ENCODE results near the gene COA7. TPM values are rescaled to one million over a fixed set of nuclear protein-coding genes. Genes with fewer than 3 reads are reported as not detected.
"Not testable (repeated sequence)": the region's sequence is repeated elsewhere in the genome, so short reads cannot be mapped to it uniquely, and the experiment has no call there.

Gene COA7
- 37.6 and 39.9 TPM in 2 replicates for total RNA-seq

DNA sequence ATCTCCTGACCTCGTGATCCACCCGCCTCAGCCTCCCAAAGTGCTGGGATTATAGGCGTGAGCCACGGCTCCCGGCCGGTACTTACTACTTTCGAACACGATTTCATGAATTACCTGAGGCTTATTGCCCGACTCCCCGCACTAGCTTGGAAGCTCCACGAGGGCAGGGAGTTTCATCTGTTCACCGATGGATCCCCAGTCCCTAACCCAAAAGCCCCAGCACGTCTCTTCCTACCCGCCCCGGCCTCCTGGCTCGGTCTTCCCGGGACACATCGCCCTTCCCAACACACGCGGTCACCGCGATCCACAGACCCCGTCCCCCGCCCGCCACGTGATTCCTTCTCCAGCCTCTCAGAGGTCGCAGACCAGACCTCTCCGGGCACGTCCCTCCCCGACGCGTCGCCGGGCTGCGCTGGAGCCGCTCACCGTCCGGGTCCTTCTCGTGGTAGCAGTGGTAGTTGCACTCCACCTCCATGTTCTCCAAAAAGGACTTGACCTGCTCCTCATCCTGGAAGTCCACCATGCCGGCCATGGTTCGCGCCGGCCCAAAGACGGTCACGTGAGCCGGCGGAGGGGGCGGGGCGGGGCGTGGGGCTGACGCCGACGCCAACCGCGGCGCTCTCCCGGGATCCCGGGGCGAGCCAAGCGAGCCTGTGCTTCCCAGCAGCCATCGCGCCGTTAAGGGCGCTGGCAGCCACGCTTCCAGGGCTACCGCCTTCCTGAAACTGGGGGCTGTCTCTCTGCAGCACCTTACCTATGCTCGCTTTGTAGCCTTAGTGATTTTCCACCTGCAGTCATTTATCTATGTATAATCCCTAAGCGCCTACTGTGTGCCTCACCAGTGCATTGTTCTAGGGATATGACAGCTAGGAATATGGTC, at the start of gene COA7:
TSS of gene COA7 (minus strand) at position 553 of the 880 bp plus-strand sequence. CDS start at position 532, 21 bp downstream.
- peak within 1 kb of the TSS; percentile 95 for H3K4me3 Mint-ChIP-seq
- DNase-seq (ENCODE audit: low spot score): peak; percentile 62
- H3K36me3 Mint-ChIP-seq (ENCODE audit: low read depth): peaks cover 10% of the 10 kb centered on the region
- peaks cover 4% of the 10 kb centered on the region for H3K27me3 Mint-ChIP-seq (ENCODE audit: insufficient read depth)
- intact Hi-C loops (cut with micrococcal nuclease): loop anchor here (1.0 kb wide), 3 partner anchors 28 to 332 kb away; partner anchors contain the start of genes CC2D1B, ORC1, PRPF38A and ZYG11B
- H3K4me1 Mint-ChIP-seq (ENCODE audit: low read depth): peaks cover 41% of the 10 kb centered on the region
- H3K27ac Mint-ChIP-seq: peak within 1 kb of the TSS; percentile 89
- H3K9me3 Mint-ChIP-seq: no peaks in the 10 kb centered on the region

GRCh38 chr1:52747450-52747849, 49.3 kb upstream of the COA7 start:
- no peak overlapping the region for H3K27ac Mint-ChIP-seq
- no peak for DNase-seq (ENCODE audit: low spot score)
- intact Hi-C loops (cut with micrococcal nuclease): no loop called here
- no peaks in the 10 kb centered on the region for H3K9me3 Mint-ChIP-seq
- H3K27me3 Mint-ChIP-seq (ENCODE audit: insufficient read depth): peaks cover 2% of the 10 kb centered on the region
- H3K4me1 Mint-ChIP-seq (ENCODE audit: low read depth): no peaks in the 10 kb centered on the region
- no peak overlapping the region for H3K4me3 Mint-ChIP-seq
- H3K36me3 Mint-ChIP-seq (ENCODE audit: low read depth): no peaks in the 10 kb centered on the region

GRCh38 chr1:52746189-52746588, 48.0 kb upstream of the COA7 start:
- DNase-seq (ENCODE audit: low spot score): no peak
- no peak overlapping the region for H3K4me3 Mint-ChIP-seq
- intact Hi-C loops (cut with micrococcal nuclease): no loop called here
- H3K9me3 Mint-ChIP-seq: no peaks in the 10 kb centered on the region
- peaks cover 6% of the 10 kb centered on the region for H3K4me1 Mint-ChIP-seq (ENCODE audit: low read depth)
- no peak overlapping the region for H3K27ac Mint-ChIP-seq
- H3K27me3 Mint-ChIP-seq (ENCODE audit: insufficient read depth): peaks cover 2% of the 10 kb centered on the region
- no peaks in the 10 kb centered on the region for H3K36me3 Mint-ChIP-seq (ENCODE audit: low read depth)

DNA sequence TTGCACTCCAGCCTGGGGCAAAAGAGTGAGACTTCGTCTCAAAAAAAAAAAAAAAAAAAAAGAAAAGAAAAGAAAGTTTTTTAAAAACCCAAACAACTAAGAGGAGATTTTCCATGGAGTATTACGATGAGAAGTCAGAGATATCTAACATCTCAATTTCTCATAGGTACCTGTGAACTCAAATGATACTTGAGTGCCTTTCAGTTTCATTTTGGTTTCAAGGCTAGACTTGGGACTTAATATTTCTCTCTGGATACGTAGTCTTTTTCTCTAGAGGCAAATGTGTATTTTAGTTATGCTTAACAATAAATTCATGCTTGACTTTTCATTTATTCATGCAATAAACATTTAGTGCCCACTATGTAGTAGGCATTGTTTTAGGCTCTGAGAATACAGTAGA, 43.1 kb upstream of the COA7 start:
- Mint-ChIP-seq H3K4me3 (no peak overlapping the region), H3K27ac (no peak overlapping the region), H3K9me3 (no peaks in the 10 kb centered on the region), H3K36me3 (ENCODE audit: low read depth) (no peaks in the 10 kb centered on the region), H3K4me1 (ENCODE audit: low read depth) (peaks cover 6% of the 10 kb centered on the region), H3K27me3 (ENCODE audit: insufficient read depth) (no peaks in the 10 kb centered on the region)
- no peak for DNase-seq (ENCODE audit: low spot score)
- intact Hi-C loops (cut with micrococcal nuclease): no loop called here

DNA sequence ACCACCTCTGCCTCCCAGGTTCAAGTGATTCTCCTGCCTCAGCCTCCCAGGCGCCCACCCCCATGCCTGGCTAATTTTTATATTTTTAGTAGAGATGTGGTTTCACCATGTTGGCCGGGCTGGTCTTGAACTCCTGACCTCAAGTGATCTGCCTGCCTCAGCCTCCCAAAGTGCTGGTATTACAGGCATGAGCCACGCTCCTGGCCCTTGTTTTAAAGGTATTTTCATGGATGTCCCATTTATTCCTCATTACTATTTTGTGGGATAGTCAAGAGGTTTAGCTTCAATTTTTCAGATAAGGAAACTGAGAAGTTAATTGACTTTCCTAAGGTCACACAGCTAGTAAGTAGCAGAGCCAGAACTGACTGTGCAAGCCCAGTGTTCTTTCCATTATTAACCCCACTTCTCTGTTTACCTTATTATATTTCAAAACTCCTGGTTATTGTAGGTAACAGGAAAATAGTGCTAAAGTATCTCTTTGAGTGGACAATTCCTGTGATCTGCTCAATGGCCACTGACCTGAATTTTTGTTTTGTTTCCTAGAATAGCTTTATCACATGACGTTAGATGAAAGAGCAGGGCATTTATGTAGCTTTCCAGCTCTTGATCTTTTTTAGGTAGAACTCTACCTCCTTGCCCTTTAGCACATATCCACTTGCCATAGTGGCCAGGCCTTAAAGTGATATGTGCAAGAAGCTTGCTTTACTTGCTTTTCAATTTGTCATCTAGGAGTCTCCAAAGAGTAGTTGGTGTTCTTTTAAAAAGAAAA, 41.7 kb upstream of the COA7 start:
- H3K27me3 Mint-ChIP-seq (ENCODE audit: insufficient read depth): no peaks in the 10 kb centered on the region
- H3K9me3 Mint-ChIP-seq: no peaks in the 10 kb centered on the region
- H3K36me3 Mint-ChIP-seq (ENCODE audit: low read depth): no peaks in the 10 kb centered on the region
- intact Hi-C loops (cut with micrococcal nuclease): no loop called here
- H3K4me3 Mint-ChIP-seq: no peak overlapping the region
- no peak for DNase-seq (ENCODE audit: low spot score)
- no peak overlapping the region for H3K27ac Mint-ChIP-seq
- peaks cover 6% of the 10 kb centered on the region for H3K4me1 Mint-ChIP-seq (ENCODE audit: low read depth)

- intact Hi-C loops (cut with micrococcal nuclease): no loop called here
- Mint-ChIP-seq H3K4me1 (ENCODE audit: low read depth) (peaks cover 6% of the 10 kb centered on the region), H3K27me3 (ENCODE audit: insufficient read depth) (no peaks in the 10 kb centered on the region), H3K27ac (no peak overlapping the region), H3K9me3 (no peaks in the 10 kb centered on the region), H3K4me3 (no peak overlapping the region), H3K36me3 (ENCODE audit: low read depth) (no peaks in the 10 kb centered on the region)
- no peak for DNase-seq (ENCODE audit: low spot score)
These were observed 40.7 kb upstream of the COA7 start for GRCh38 chr1:52738893-52739292.

GRCh38 chr1:52738148-52738547, 40.0 kb upstream of the COA7 start:
- Mint-ChIP-seq H3K9me3 (no peaks in the 10 kb centered on the region), H3K27me3 (ENCODE audit: insufficient read depth) (no peaks in the 10 kb centered on the region), H3K36me3 (ENCODE audit: low read depth) (no peaks in the 10 kb centered on the region), H3K4me3 (no peak overlapping the region), H3K4me1 (ENCODE audit: low read depth) (peaks cover 6% of the 10 kb centered on the region), H3K27ac (no peak overlapping the region)
- intact Hi-C loops (cut with micrococcal nuclease): no loop called here
- DNase-seq (ENCODE audit: low spot score): no peak

- H3K4me1 Mint-ChIP-seq (ENCODE audit: low read depth); intact Hi-C loops (cut with micrococcal nuclease); H3K27ac Mint-ChIP-seq; DNase-seq (ENCODE audit: low spot score); H3K27me3 Mint-ChIP-seq (ENCODE audit: insufficient read depth); H3K9me3 Mint-ChIP-seq; H3K36me3 Mint-ChIP-seq (ENCODE audit: low read depth); H3K4me3 Mint-ChIP-seq: not testable (repeated sequence)
These were observed 37.2 kb upstream of the COA7 start for GRCh38 chr1:52735371-52735770.

DNA sequence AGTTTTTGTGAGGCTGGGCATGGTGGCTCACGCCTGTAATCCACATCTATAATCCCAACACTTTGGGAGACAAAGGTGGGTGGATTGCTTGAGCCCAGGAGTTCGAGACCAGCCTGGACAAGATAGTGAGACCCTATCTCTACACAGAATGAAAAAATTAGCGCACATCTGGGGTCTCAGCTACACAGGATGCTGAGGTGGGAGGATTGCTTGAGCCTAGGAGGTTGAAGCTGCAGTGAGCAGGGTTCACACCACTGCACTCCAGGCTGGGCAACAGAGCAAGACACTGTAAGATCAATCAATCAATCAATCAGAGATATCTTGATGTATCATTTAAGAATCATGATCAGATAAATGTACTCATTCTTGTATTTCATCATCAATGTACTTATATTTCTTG, 35.2 kb upstream of the COA7 start:
- no peaks in the 10 kb centered on the region for H3K36me3 Mint-ChIP-seq (ENCODE audit: low read depth)
- intact Hi-C loops (cut with micrococcal nuclease): no loop called here

DNA sequence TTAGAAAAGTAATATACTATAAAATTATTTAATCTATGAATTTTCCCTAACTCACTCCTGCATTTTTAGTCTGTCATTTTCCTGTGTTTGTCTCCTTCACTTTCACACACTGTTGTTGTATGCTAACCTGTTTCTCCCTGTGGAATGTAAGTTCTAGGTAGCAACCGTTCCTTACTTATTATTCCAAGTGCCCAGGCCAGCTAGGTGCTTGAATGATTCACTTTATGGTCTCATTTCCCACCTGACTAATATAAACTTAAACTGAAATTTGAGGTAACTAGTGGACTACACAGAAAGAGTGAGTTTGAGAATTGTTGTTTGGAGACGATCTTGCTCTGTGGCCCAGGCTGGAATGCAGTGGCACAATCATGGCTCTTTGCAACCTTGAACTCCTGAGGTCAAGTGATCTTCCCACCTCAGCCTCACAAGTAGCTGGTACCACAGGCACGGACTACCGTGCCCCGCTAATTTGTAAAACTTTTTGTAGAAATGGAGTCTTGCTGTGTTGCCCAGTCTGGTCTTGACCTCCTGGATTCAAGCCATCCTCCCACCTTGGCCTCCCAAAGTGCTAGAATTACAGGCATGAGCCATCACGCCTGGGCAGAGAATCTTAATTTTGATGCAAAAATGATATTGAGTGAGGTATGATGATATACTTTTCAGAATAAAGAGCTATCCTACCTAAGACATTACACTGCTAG, 30.0 kb upstream of the COA7 start:
- intact Hi-C loops (cut with micrococcal nuclease): loop anchor here (2.0 to 10.0 kb wide), 6 partner anchors 175 to 1761 kb away; partner anchors contain the start of genes CPT2, LRP8, SCP2 and TUT4
- no peak for DNase-seq (ENCODE audit: low spot score)
- peak overlapping the region; percentile 88 for H3K4me3 Mint-ChIP-seq
- no peaks in the 10 kb centered on the region for H3K27me3 Mint-ChIP-seq (ENCODE audit: insufficient read depth)
- peaks cover 42% of the 10 kb centered on the region for H3K4me1 Mint-ChIP-seq (ENCODE audit: low read depth)
- H3K36me3 Mint-ChIP-seq (ENCODE audit: low read depth): peaks cover 1% of the 10 kb centered on the region
- no peaks in the 10 kb centered on the region for H3K9me3 Mint-ChIP-seq
- H3K27ac Mint-ChIP-seq: no peak overlapping the region

More for the DNA sequence above, 35.2 kb upstream of the COA7 start:
- H3K27me3 Mint-ChIP-seq (ENCODE audit: insufficient read depth): no peaks in the 10 kb centered on the region
- peaks cover 9% of the 10 kb centered on the region for H3K4me1 Mint-ChIP-seq (ENCODE audit: low read depth)
- H3K27ac Mint-ChIP-seq: no peak overlapping the region
- no peaks in the 10 kb centered on the region for H3K9me3 Mint-ChIP-seq
- no peak overlapping the region for H3K4me3 Mint-ChIP-seq
- no peak for DNase-seq (ENCODE audit: low spot score)

GRCh38 chr1:52727114-52727586, 29.0 kb upstream of the COA7 start:
- H3K27me3 Mint-ChIP-seq (ENCODE audit: insufficient read depth): no peaks in the 10 kb centered on the region
- H3K36me3 Mint-ChIP-seq (ENCODE audit: low read depth): peaks cover 1% of the 10 kb centered on the region
- peak overlapping the region; percentile 82 for H3K27ac Mint-ChIP-seq
- peak overlapping the region; percentile 88 for H3K4me3 Mint-ChIP-seq
- peaks cover 42% of the 10 kb centered on the region for H3K4me1 Mint-ChIP-seq (ENCODE audit: low read depth)
- no peaks in the 10 kb centered on the region for H3K9me3 Mint-ChIP-seq
- DNase-seq (ENCODE audit: low spot score): no peak
- intact Hi-C loops (cut with micrococcal nuclease): loop anchor here (2.0 to 10.0 kb wide), 6 partner anchors 174 to 1760 kb away; partner anchors contain the start of genes CPT2, LRP8, SCP2 and TUT4

All from activated T-helper 1 cell treated with anti-CD3 and anti-CD28 coated beads, Interleukin-12 subunit alpha, Interleukin-12 subunit beta, Interleukin-2, Interleukin-4 antibody, amounts not matched to agents 30 ng/mL and 10 ng/mL and 1 ng/mL, durations not matched to agents 14 hours and 24 hours and 36 hours (primary cell).